DND-41 (cell line): Measurements from ENCODE around the gene TPRN.

ENCODE experiments used
- EZH2 ChIP-seq: IDR thresholded peaks from 3 replicates; pipeline ENCODE4 v1.6.1; 2012; ENCODE audit warnings: borderline replicate concordance, low read depth, mild to moderate bottlenecking, moderate library complexity, low read length, inconsistent platforms; ENCODE audit not compliant: severe bottlenecking
- TF ChIP-seq, protein P1 (sequence below): IDR thresholded peaks from 2 replicates; pipeline ENCODE4 v1.5.1; 2012; ENCODE audit warnings: borderline replicate concordance, low read length, moderate library complexity, mild to moderate bottlenecking; ENCODE audit not compliant: poor library complexity, severe bottlenecking; ENCODE audit errors: extremely low read depth

DNA sequence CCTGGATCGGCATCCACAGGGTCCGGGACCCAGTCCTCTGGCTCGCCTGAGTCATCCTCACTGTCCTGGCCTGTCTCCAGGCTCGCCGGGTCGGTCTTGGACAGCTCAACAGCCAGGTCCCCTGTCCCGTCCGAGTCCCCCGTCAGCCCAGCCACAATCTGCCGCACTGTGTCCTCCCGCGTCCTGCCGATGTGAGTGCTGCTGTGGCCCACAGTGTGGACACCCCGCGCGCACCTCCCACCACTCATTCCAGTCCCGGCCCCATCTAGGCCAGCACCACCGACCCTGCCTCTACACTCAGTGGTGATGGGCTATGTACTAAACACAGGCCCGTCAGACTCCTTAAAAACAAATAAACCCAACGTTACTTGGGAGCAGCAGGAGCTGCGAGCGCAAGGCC lies 18.9 kb downstream of the TPRN start:
- TF ChIP-seq, protein P1, sequence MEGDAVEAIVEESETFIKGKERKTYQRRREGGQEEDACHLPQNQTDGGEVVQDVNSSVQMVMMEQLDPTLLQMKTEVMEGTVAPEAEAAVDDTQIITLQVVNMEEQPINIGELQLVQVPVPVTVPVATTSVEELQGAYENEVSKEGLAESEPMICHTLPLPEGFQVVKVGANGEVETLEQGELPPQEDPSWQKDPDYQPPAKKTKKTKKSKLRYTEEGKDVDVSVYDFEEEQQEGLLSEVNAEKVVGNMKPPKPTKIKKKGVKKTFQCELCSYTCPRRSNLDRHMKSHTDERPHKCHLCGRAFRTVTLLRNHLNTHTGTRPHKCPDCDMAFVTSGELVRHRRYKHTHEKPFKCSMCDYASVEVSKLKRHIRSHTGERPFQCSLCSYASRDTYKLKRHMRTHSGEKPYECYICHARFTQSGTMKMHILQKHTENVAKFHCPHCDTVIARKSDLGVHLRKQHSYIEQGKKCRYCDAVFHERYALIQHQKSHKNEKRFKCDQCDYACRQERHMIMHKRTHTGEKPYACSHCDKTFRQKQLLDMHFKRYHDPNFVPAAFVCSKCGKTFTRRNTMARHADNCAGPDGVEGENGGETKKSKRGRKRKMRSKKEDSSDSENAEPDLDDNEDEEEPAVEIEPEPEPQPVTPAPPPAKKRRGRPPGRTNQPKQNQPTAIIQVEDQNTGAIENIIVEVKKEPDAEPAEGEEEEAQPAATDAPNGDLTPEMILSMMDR: no peak
- no peak for TF ChIP-seq EZH2
